ENCODE data around the gene PYGO2. TPM values are rescaled to one million over a fixed set of nuclear protein-coding genes. Genes with fewer than 3 reads are reported as not detected.

Gene PYGO2
- polyA plus RNA-seq, 1 experiment = 19.3 TPM

DNA sequence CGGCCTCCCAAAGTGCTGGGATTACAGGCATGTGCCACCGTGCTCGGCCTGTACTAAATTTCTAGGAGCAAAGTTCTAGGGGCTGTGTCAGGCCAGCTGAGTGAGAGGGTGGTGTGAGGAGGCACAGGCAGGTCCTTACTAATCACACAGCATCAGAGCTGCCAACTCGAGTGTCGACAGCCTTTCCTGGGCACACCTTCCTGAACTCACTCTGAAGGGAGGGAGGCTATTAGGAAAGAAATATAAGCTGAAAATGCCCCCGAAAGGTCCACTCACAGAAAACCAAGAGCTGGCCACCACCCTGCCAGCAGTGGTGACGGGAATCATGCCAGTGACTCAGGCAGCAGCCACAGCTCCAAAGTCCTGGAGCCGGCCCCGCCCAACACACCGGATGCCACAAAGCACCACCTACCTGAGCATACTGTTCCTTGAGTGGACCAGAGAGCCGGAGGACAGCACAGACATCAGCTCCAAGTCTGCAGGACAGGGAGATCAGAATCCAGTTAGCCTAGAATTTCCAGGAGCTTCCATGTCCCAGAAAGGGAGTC is 29.6 kb downstream of the PYGO2 start:
- Histone ChIP-seq H3K4me3 (ENCODE audit: low read depth, low read length) (no peak overlapping the region), H3K27ac (ENCODE audit: low read depth, low read length) (peak overlapping the region; percentile 11), H3K9me3 (ENCODE audit: control insufficient read depth, insufficient read depth, low read length) (no peaks in the 10 kb centered on the region), H3K27me3 (ENCODE audit: control insufficient read depth, insufficient read depth, low read length) (no peaks in the 10 kb centered on the region)
- ChIA-PET POLR2A (no interaction called here), CTCF (interaction anchor here (1.5 kb wide), 1 partner anchor 372 kb away, joined by 4 read pairs; no protein-coding TSS in a partner anchor)
- TF ChIP-seq, protein P1, sequence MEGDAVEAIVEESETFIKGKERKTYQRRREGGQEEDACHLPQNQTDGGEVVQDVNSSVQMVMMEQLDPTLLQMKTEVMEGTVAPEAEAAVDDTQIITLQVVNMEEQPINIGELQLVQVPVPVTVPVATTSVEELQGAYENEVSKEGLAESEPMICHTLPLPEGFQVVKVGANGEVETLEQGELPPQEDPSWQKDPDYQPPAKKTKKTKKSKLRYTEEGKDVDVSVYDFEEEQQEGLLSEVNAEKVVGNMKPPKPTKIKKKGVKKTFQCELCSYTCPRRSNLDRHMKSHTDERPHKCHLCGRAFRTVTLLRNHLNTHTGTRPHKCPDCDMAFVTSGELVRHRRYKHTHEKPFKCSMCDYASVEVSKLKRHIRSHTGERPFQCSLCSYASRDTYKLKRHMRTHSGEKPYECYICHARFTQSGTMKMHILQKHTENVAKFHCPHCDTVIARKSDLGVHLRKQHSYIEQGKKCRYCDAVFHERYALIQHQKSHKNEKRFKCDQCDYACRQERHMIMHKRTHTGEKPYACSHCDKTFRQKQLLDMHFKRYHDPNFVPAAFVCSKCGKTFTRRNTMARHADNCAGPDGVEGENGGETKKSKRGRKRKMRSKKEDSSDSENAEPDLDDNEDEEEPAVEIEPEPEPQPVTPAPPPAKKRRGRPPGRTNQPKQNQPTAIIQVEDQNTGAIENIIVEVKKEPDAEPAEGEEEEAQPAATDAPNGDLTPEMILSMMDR (IDR thresholded peaks at IDR 0.05; ENCODE audit: low read depth, low read length) = no peak
- DNase-seq (ENCODE audit: low read depth, low spot score) = no peak

DNA sequence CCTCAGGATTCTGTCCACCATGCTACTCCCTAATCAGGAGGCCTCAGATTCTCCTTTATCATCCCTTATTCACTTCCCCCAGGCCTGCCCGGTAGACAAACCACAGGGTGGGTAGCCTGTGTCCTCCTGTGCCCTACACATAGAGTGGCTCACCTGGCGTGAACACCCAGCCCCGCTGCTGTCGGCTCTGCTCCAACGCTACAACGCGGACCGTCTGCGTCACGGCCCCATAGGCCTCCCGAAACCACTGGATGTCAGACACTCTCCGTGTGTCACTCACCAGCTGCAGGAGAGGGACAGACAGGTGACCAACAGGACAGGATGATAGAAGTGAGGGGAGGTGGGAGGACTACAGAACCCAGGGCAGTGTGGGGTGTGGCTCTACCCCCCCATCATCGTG is 35.4 kb downstream of the PYGO2 start:
- POLR2A ChIA-PET = no interaction called here
- CTCF ChIA-PET = no interaction called here
- H3K9me3 ChIP-seq (ENCODE audit: control insufficient read depth, insufficient read depth, low read length) = no peaks in the 10 kb centered on the region
- DNase-seq (ENCODE audit: low read depth, low spot score) = no peak
- H3K4me3 ChIP-seq (ENCODE audit: low read depth, low read length) = no peak overlapping the region
- no peak overlapping the region for H3K27ac ChIP-seq (ENCODE audit: low read depth, low read length)
- TF ChIP-seq, protein P1 (IDR thresholded peaks at IDR 0.05; ENCODE audit: low read depth, low read length) = no peak
- no peaks in the 10 kb centered on the region for H3K27me3 ChIP-seq (ENCODE audit: control insufficient read depth, insufficient read depth, low read length)

- CTCF ChIA-PET = no interaction called here
Measured at GRCh38 chr1:154925335-154926170, 36.0 kb downstream of the PYGO2 start.

GRCh38 chr1:154923695-154924094 is 37.9 kb downstream of the PYGO2 start:
- Histone ChIP-seq H3K27me3 (ENCODE audit: control insufficient read depth, insufficient read depth, low read length) (no peaks in the 10 kb centered on the region), H3K9me3 (ENCODE audit: control insufficient read depth, insufficient read depth, low read length) (no peaks in the 10 kb centered on the region), H3K4me3 (ENCODE audit: low read depth, low read length) (no peak overlapping the region), H3K27ac (ENCODE audit: low read depth, low read length) (no peak overlapping the region)
- CTCF ChIA-PET = no interaction called here
- TF ChIP-seq, protein P1 (IDR thresholded peaks at IDR 0.05; ENCODE audit: low read depth, low read length) = no peak
- no peak for DNase-seq (ENCODE audit: low read depth, low spot score)
- POLR2A ChIA-PET = no interaction called here

More at GRCh38 chr1:154925335-154926170, 36.0 kb downstream of the PYGO2 start:
- no peaks in the 10 kb centered on the region for H3K9me3 ChIP-seq (ENCODE audit: control insufficient read depth, insufficient read depth, low read length)
- POLR2A ChIA-PET = interaction anchor here (0.6 kb wide), 1 partner anchor 125 kb away, joined by 8 read pairs; no protein-coding TSS in a partner anchor
- DNase-seq (ENCODE audit: low read depth, low spot score) = no peak
- H3K4me3 ChIP-seq (ENCODE audit: low read depth, low read length) = no peak overlapping the region
- TF ChIP-seq, protein P1 (IDR thresholded peaks at IDR 0.05; ENCODE audit: low read depth, low read length) = no peak
- H3K27ac ChIP-seq (ENCODE audit: low read depth, low read length) = no peak overlapping the region
- no peaks in the 10 kb centered on the region for H3K27me3 ChIP-seq (ENCODE audit: control insufficient read depth, insufficient read depth, low read length)

- peaks cover 24% of the 10 kb centered on the region for H3K27me3 ChIP-seq (ENCODE audit: control insufficient read depth, insufficient read depth, low read length)
- no peak overlapping the region for H3K4me3 ChIP-seq (ENCODE audit: low read depth, low read length)
- no peak for DNase-seq (ENCODE audit: low read depth, low spot score)
- ChIA-PET CTCF (no interaction called here), POLR2A (no interaction called here)
- no peak overlapping the region for H3K27ac ChIP-seq (ENCODE audit: low read depth, low read length)
- TF ChIP-seq, protein P1 (IDR thresholded peaks at IDR 0.05; ENCODE audit: low read depth, low read length) = no peak
- peaks cover 8% of the 10 kb centered on the region; the same call in 1 of the 2 replicates for H3K9me3 ChIP-seq (ENCODE audit: control insufficient read depth, insufficient read depth, low read length)
Measured at GRCh38 chr1:154913273-154913672, 48.3 kb downstream of the PYGO2 start.
